ENCODE data around the gene MAOB. TPM values are rescaled to one million over a fixed set of nuclear protein-coding genes. Genes with fewer than 3 reads are reported as not detected.

MAOB gene
- total RNA-seq, 2 donors from 2014 or later = 0.10 to 0.30 TPM

- H3K36me3 Mint-ChIP-seq (ENCODE audit: insufficient read depth in 2 of 2) = no peaks in the 10 kb centered on the region
- DNase-seq (no peak), ATAC-seq (replicated peaks in 1 of 2) (no peak)
- H3K4me3 Mint-ChIP-seq = no peak overlapping the region
- no peaks in the 10 kb centered on the region for H3K4me1 Mint-ChIP-seq (ENCODE audit: low read depth)
- no peaks in the 10 kb centered on the region for H3K9me3 Mint-ChIP-seq
- no peak overlapping the region for H3K27ac Mint-ChIP-seq
- no peaks in the 10 kb centered on the region for H3K27me3 Mint-ChIP-seq (ENCODE audit: low read depth)
Observed at GRCh38 chrX:43716696-43717095, 165.6 kb downstream of the MAOB start.

Other genes starting within 250 kb of the MAOB start
- 10 to 100 TPM in 1 of 2 donors, 1 to 10 TPM in 1; 6.3 to 13.2 TPM for gene MAOA, start 226.2 kb downstream of the MAOB start, total RNA-seq
- not detected for gene NDP, start 90.9 kb upstream of the MAOB start, total RNA-seq

All from activated T-cell treated with anti-CD3 and anti-CD28 coated beads, Interleukin-2, amount 50 U/mL, for 72 hours (primary cell).